ENCODE results near the gene INAFM2. TPM values are rescaled to one million over a fixed set of nuclear protein-coding genes. Genes with fewer than 3 reads are reported as not detected.

The INAFM2 gene
- total and polyA plus RNA-seq, 2 experiments from 2014 or later, result 13.7 to 19.5 TPM

DNA sequence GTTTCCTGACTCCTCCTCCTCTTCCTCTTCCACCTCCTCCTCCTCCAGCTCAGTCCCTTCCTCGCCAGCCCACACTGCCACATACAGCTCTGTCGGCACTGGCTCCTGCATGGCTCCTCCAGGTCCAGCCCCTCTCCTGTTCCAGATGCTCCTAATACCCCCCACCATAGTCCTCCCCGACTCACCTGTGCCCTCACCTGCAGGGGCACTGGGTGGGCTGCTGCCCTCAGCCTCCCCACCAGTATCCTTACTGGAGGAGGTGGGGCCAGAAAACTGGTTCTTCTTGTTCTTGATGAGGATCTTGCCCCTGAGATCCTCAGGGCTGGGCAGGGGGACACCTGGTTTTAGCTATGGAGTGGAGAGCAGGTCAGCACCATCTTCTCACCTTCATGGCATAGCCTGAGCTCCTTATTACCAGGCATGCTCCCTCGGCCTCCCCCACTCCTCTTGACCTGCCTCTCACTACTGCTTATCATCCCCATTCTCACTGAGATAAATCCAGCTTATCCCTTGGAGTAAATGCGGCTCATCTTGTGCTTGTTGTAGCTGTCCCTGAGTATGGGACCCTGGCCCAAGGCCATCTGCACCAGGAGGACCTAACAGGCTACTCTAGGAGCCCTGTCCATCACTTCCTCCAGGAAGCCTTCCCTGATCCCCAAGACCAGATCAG, 26.8 kb upstream of the INAFM2 start:
- DNase-seq (ENCODE audit: low spot score), result no peak
- H3K79me2 ChIP-seq, result no peaks in the 10 kb centered on the region
- H3K9me3 ChIP-seq (ENCODE audit: low read depth), result no peaks in the 10 kb centered on the region
- H3K36me3 ChIP-seq (replicated peaks; ENCODE audit: insufficient read depth, low read depth), result no peaks in the 10 kb centered on the region
- 67% methylated on average over 5 of the region's 5 CpGs for WGBS (ENCODE audit: low lambda C conversion rate, missing lambda C conversion rate)
- peaks cover 22% of the 10 kb centered on the region for H3K27me3 ChIP-seq
- no peaks in the 10 kb centered on the region for H3K9me2 ChIP-seq (replicated peaks; ENCODE audit: insufficient read depth)
- no peak overlapping the region for H3K4me2 ChIP-seq
- H4K20me1 ChIP-seq (ENCODE audit: insufficient read depth, poor library complexity, severe bottlenecking), result no peaks in the 10 kb centered on the region
- H3K27ac ChIP-seq, result no peak overlapping the region
- peaks cover 6% of the 10 kb centered on the region for H3K4me1 ChIP-seq (ENCODE audit: insufficient read depth)
- no peak overlapping the region for H2AFZ ChIP-seq
- TF ChIP-seq CTCF (IDR thresholded peaks at IDR 0.05; ENCODE audit: poor library complexity) (no peak), EZH2 (IDR thresholded peaks at IDR 0.05; ENCODE audit: borderline replicate concordance) (no peak), EZH2phosphoT487 (IDR thresholded peaks at IDR 0.05; ENCODE audit: low read depth, severe bottlenecking, unreplicated experiment) (no peak)
- no peak overlapping the region for H3K4me3 ChIP-seq

DNA sequence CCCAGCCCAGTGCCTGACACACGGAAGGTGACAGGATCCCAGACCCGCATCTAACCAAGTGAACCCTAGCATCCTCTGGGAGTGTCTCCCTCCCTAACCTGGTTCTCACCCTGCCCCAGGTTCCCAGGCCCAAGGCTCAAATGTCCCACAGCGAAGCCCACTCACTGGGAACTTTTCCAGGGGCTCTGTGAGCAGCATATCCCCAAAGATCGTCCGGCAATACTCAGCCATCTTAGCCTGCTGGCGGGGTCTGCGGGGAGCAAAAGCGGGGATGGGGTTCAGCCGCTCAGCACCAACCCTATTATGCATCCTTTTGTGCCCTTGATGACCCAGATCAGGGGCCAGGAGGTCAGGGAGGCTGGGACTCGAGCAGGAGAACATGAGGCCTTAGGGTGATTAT, 26.1 kb upstream of the INAFM2 start:
- H3K36me3 ChIP-seq (replicated peaks; ENCODE audit: insufficient read depth, low read depth), result no peaks in the 10 kb centered on the region
- H3K4me3 ChIP-seq, result no peak overlapping the region
- no peak overlapping the region for H2AFZ ChIP-seq
- H3K9me2 ChIP-seq (replicated peaks; ENCODE audit: insufficient read depth), result no peaks in the 10 kb centered on the region
- no peak overlapping the region for H3K4me2 ChIP-seq
- no peaks in the 10 kb centered on the region for H4K20me1 ChIP-seq (ENCODE audit: insufficient read depth, poor library complexity, severe bottlenecking)
- TF ChIP-seq EZH2phosphoT487 (IDR thresholded peaks at IDR 0.05; ENCODE audit: low read depth, severe bottlenecking, unreplicated experiment), result no peak
- no peak for TF ChIP-seq EZH2 (IDR thresholded peaks at IDR 0.05; ENCODE audit: borderline replicate concordance)
- TF ChIP-seq CTCF (IDR thresholded peaks at IDR 0.05; ENCODE audit: poor library complexity), result no peak
- H3K4me1 ChIP-seq (ENCODE audit: insufficient read depth), result peaks cover 6% of the 10 kb centered on the region
- WGBS (ENCODE audit: low lambda C conversion rate, missing lambda C conversion rate), result 94% methylated on average over 10 of the region's 10 CpGs
- no peak overlapping the region for H3K27ac ChIP-seq
- H3K79me2 ChIP-seq, result no peaks in the 10 kb centered on the region
- peaks cover 15% of the 10 kb centered on the region for H3K27me3 ChIP-seq
- H3K9me3 ChIP-seq (ENCODE audit: low read depth), result no peaks in the 10 kb centered on the region
- no peak for DNase-seq (ENCODE audit: low spot score)

GRCh38 chr15:40298216-40298935, 25.1 kb upstream of the INAFM2 start:
- WGBS (ENCODE audit: low lambda C conversion rate, missing lambda C conversion rate), result 93% methylated on average over 17 of the region's 17 CpGs
- no peaks in the 10 kb centered on the region for H3K36me3 ChIP-seq (replicated peaks; ENCODE audit: insufficient read depth, low read depth)
- H3K9me3 ChIP-seq (ENCODE audit: low read depth), result no peaks in the 10 kb centered on the region
- H3K9me2 ChIP-seq (replicated peaks; ENCODE audit: insufficient read depth), result no peaks in the 10 kb centered on the region
- no peak overlapping the region for H3K4me3 ChIP-seq
- TF ChIP-seq CTCF (IDR thresholded peaks at IDR 0.05; ENCODE audit: poor library complexity) (no peak), EZH2 (IDR thresholded peaks at IDR 0.05; ENCODE audit: borderline replicate concordance) (no peak), EZH2phosphoT487 (IDR thresholded peaks at IDR 0.05; ENCODE audit: low read depth, severe bottlenecking, unreplicated experiment) (no peak)
- H3K27me3 ChIP-seq, result peaks cover 5% of the 10 kb centered on the region
- peaks cover 6% of the 10 kb centered on the region for H3K4me1 ChIP-seq (ENCODE audit: insufficient read depth)
- no peaks in the 10 kb centered on the region for H4K20me1 ChIP-seq (ENCODE audit: insufficient read depth, poor library complexity, severe bottlenecking)
- no peak overlapping the region for H3K27ac ChIP-seq
- H3K4me2 ChIP-seq, result no peak overlapping the region
- H3K79me2 ChIP-seq, result no peaks in the 10 kb centered on the region
- no peak overlapping the region for H2AFZ ChIP-seq
- no peak for DNase-seq (ENCODE audit: low spot score)

All from hepatocyte (in vitro differentiated cells).